ENCODE data around the gene WDR86.

GRCh38 chr7:151384776-151385625, 24.8 kb downstream of the WDR86 start:
- TF ChIP-seq CTCF (IDR thresholded peaks at IDR 0.05) (no peak), POLR2A (IDR thresholded peaks at IDR 0.05) (no peak)
